ENCODE measurements around the gene HDLBP.

DNA sequence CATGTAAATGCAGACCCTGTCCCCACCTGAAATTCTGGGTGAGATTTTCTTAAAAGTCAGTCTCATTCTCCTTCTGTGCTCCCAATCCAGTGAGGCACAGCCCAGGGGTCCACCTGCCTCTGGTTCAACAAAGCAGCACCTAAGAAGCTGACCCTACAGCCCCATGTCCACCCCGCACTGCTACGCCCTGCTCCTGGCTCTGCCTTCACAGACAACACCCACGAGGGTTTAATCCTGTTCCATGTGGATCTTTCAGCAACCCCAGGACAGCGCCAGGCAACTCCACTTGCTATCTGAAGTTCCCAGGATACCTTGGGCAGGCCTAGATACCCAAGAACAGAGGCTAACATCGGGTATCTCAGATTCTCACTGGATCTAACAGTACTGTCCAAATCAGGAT, 44.9 kb downstream of the HDLBP start:
- TF ChIP-seq TAF1 (IDR thresholded peaks at IDR 0.05; ENCODE audit: borderline replicate concordance, insufficient read depth, low read length): no peak
- no peak for TF ChIP-seq POLR2AphosphoS5 (IDR thresholded peaks at IDR 0.05; ENCODE audit: low read depth, low read length)

All from PFSK-1 (cell line).